HepG2 (cell line): ENCODE measurements around the gene CLK4.

Source experiments
- CTCF ChIP-seq: sonication (generic); formaldehyde crosslinking; IDR thresholded peaks from 2 replicates; pipeline ENCODE4 v1.5.0; 2020; ENCODE audit warnings: mild to moderate bottlenecking, missing genetic modification reagents, moderate library complexity
- EZH2 ChIP-seq: conservative IDR thresholded peaks from 2 replicates; pipeline ENCODE4 v1.6.1; 2012; ENCODE audit warnings: mild to moderate bottlenecking, low read depth, low read length, moderate library complexity
- POLR2A ChIP-seq, 2 experiments: IDR thresholded peaks; 2 replicates each; pipeline ENCODE4 v1.6.1; 2011; ENCODE audit warnings: low read depth in 2 of 2, low read length in 2 of 2, mild to moderate bottlenecking in 1 of 2, moderate library complexity in 1 of 2; ENCODE audit not compliant: insufficient read depth in 1 of 2
- RFX5 ChIP-seq: IDR thresholded peaks from 2 replicates; pipeline ENCODE4 v1.6.1; 2011; ENCODE audit warnings: low read depth, low read length, improper control_type of control experiment
- ZNF124 ChIP-seq: sonication (generic); formaldehyde crosslinking; IDR thresholded peaks from 2 replicates; pipeline ENCODE4 v1.4.0; 2020; ENCODE audit warnings: missing genetic modification reagents

GRCh38 chr5:178637356-178638074 lies 10.7 kb upstream of the CLK4 start:
- TF ChIP-seq POLR2A (IDR thresholded peaks at IDR 0.05; ENCODE audit: insufficient read depth in 1 of 2, low read depth in 2 of 2, low read length in 2 of 2) (no peak), ZNF124 (no peak), RFX5 (no peak), EZH2 (no peak), CTCF (no peak)
